HEK293 (cell line): ENCODE measurements around the gene RGS5.

Source experiments
- CTCF ChIA-PET: fragments of 350-600 bp; formaldehyde crosslinking; extraction: SDS; loops from one replicate; lab custom pipeline; 2021; ENCODE audit warnings: antibody characterized with exemption; lab: Yijun Ruan, JAX
- POLR2A ChIA-PET: fragments of 300-600 bp; formaldehyde crosslinking; extraction: SDS; loops from one replicate; lab custom pipeline; 2020; ENCODE audit warnings: antibody characterized with exemption, inconsistent platforms; lab: Yijun Ruan, JAX
- H3K27ac ChIP-seq: fragments of 200-500 bp; sonication (Bioruptor generic); 2 replicates; pipeline ENCODE4 v1.5.1; 2014; ENCODE audit warnings: low read depth, low read length, control low read depth, inconsistent platforms; ENCODE audit errors: extremely low read depth
- H3K36me3 ChIP-seq, 2 experiments: fragments of 200-500 bp in 1 of 2; sonication (Bioruptor generic) in 1 of 2; 1 replicate in 1 of 2; 2 replicates in 1 of 2; pipeline ENCODE4 v1.5.1; 2014 to 2017; ENCODE audit warnings: inconsistent platforms in 2 of 2, low read length in 2 of 2; ENCODE audit not compliant: control insufficient read depth in 2 of 2, insufficient read depth in 1 of 2
- H3K4me1 ChIP-seq: fragments of 200-500 bp; sonication (Bioruptor generic); 2 replicates; pipeline ENCODE4 v1.5.1; 2014; ENCODE audit warnings: mild to moderate bottlenecking, low read length, inconsistent platforms; ENCODE audit not compliant: control insufficient read depth, insufficient read depth
- H3K4me3 ChIP-seq: 2 replicates; pipeline ENCODE4 v1.5.1; 2011; ENCODE audit warnings: low read depth, mild to moderate bottlenecking, control low read depth, low read length, moderate library complexity
- H3K9me3 ChIP-seq: fragments of 200-500 bp; sonication (Bioruptor generic); 2 replicates; pipeline ENCODE4 v1.5.1; 2014; ENCODE audit warnings: low read depth, low read length, inconsistent platforms; ENCODE audit not compliant: control insufficient read depth, insufficient read depth
- SCRT2 ChIP-seq: fragments of 450-650 bp; formaldehyde crosslinking; IDR thresholded peaks from 2 replicates; pipeline ENCODE4 v1.5.1; 2016; ENCODE audit warnings: missing biosample characterization, missing genetic modification characterization
- TRIM28 ChIP-seq: IDR thresholded peaks from 2 replicates; pipeline ENCODE4 v1.6.1; 2011; ENCODE audit warnings: low read length, control low read depth, borderline replicate concordance
- TSHZ1 ChIP-seq: fragments of 450-650 bp; formaldehyde crosslinking; IDR thresholded peaks from 2 replicates; pipeline ENCODE4 v1.5.1; 2016; ENCODE audit warnings: missing biosample characterization, missing genetic modification characterization, borderline replicate concordance
- WT1 ChIP-seq: fragments of 450-650 bp; formaldehyde crosslinking; IDR thresholded peaks from 2 replicates; pipeline ENCODE4 v1.5.1; 2016; ENCODE audit warnings: missing biosample characterization, missing genetic modification characterization
- ZBTB1 ChIP-seq: fragments of 450-650 bp; formaldehyde crosslinking; IDR thresholded peaks from 2 replicates; pipeline ENCODE4 v1.5.1; 2016; ENCODE audit warnings: missing biosample characterization, missing genetic modification characterization
- ZFP41 ChIP-seq: fragments of 450-650 bp; formaldehyde crosslinking; IDR thresholded peaks from 2 replicates; pipeline ENCODE4 v1.5.1; 2016; ENCODE audit warnings: missing biosample characterization, missing genetic modification characterization, borderline replicate concordance
- ZIC2 ChIP-seq: fragments of 450-650 bp; formaldehyde crosslinking; IDR thresholded peaks from 2 replicates; pipeline ENCODE4 v1.5.1; 2016; ENCODE audit warnings: missing biosample characterization, missing genetic modification characterization
- ZNF18 ChIP-seq: fragments of 450-650 bp; formaldehyde crosslinking; IDR thresholded peaks from 2 replicates; pipeline ENCODE4 v1.5.1; 2016; ENCODE audit warnings: missing biosample characterization, missing genetic modification characterization
- ZNF37A ChIP-seq: fragments of 450-650 bp; IDR thresholded peaks from 2 replicates; pipeline ENCODE4 v1.5.1; 2018; ENCODE audit warnings: missing biosample characterization, missing genetic modification characterization
- ZNF488 ChIP-seq: fragments of 450-650 bp; formaldehyde crosslinking; IDR thresholded peaks from 2 replicates; pipeline ENCODE4 v1.5.1; 2016; ENCODE audit warnings: missing biosample characterization, missing genetic modification characterization
- ZNF501 ChIP-seq: fragments of 450-650 bp; formaldehyde crosslinking; IDR thresholded peaks from 2 replicates; pipeline ENCODE4 v1.5.1; 2016; ENCODE audit warnings: missing biosample characterization, missing genetic modification characterization
- ZNF518A ChIP-seq: fragments of 450-650 bp; formaldehyde crosslinking; conservative IDR thresholded peaks from 2 replicates; pipeline ENCODE4 v1.5.1; 2016; ENCODE audit warnings: low read depth, missing biosample characterization, missing genetic modification characterization
- ZNF621 ChIP-seq: fragments of 450-650 bp; formaldehyde crosslinking; IDR thresholded peaks from 2 replicates; pipeline ENCODE4 v1.5.1; 2017; ENCODE audit warnings: missing biosample characterization, missing genetic modification characterization
- ZNF692 ChIP-seq: fragments of 450-650 bp; formaldehyde crosslinking; IDR thresholded peaks from 2 replicates; pipeline ENCODE4 v1.5.1; 2016; ENCODE audit warnings: missing biosample characterization, missing genetic modification characterization
- ZNF792 ChIP-seq: fragments of 450-650 bp; formaldehyde crosslinking; IDR thresholded peaks from 2 replicates; pipeline ENCODE4 v1.5.1; 2016; ENCODE audit warnings: missing biosample characterization, missing genetic modification characterization
- ZNF837 ChIP-seq: fragments of 450-650 bp; formaldehyde crosslinking; IDR thresholded peaks from 2 replicates; pipeline ENCODE4 v1.5.1; 2016; ENCODE audit warnings: missing biosample characterization, missing genetic modification characterization
- ZSCAN30 ChIP-seq: fragments of 450-650 bp; IDR thresholded peaks from 2 replicates; pipeline ENCODE4 v1.5.1; 2018; ENCODE audit warnings: missing biosample characterization, mild to moderate bottlenecking, missing genetic modification characterization, moderate library complexity

RGS5 gene

GRCh38 chr1:163163881-163164582 lies 38.7 kb downstream of the RGS5 start:
- POLR2A ChIA-PET, result no interaction called here

More at GRCh38 chr1:163163881-163164582, 38.7 kb downstream of the RGS5 start:
- CTCF ChIA-PET, result interaction anchor here (0.6 to 1.5 kb wide), 4 partner anchors 10 to 286 kb away, joined by 3 to 5 read pairs (median 4); no protein-coding TSS in a partner anchor
- TF ChIP-seq ZNF18 (no peak), TSHZ1 (tag by site-specific recombination) (no peak), ZNF837 (tag by site-specific recombination) (no peak), ZNF488 (tag by site-specific recombination) (no peak), ZNF692 (tag by site-specific recombination) (no peak), ZBTB1 (no peak), ZFP41 (no peak), ZNF37A (tag by site-specific recombination) (no peak), ZNF621 (tag by site-specific recombination) (no peak), ZNF518A (tag by site-specific recombination) (no peak), WT1 (tag by site-specific recombination) (no peak), SCRT2 (tag by site-specific recombination) (no peak), TRIM28 (no peak), ZNF501 (tag by site-specific recombination) (no peak), ZSCAN30 (no peak), ZIC2 (no peak), ZNF792 (no peak)
- TF ChIP-seq, all 188 proteins: peak for 0
- no peaks in the 10 kb centered on the region for H3K36me3 ChIP-seq
- H3K9me3 ChIP-seq, result no peaks in the 10 kb centered on the region
- no peak overlapping the region for H3K4me3 ChIP-seq
- no peaks in the 10 kb centered on the region for H3K4me1 ChIP-seq
- no peak overlapping the region for H3K27ac ChIP-seq
